Colonic mucosa (tissue), 4 donors: ENCODE measurements around the gene GGTLC1. TPM values are rescaled to one million over a fixed set of nuclear protein-coding genes. Genes with fewer than 3 reads are reported as not detected.

ENCODE experiments used
- DNase-seq: peaks from one replicate; pipeline ENCODE4 v3.0.0-alpha.2; 2020
- H3K27ac ChIP-seq: fragments of 200-600 bp; one replicate; pipeline ENCODE4 v1.8.0; 2021
- H3K27me3 ChIP-seq: fragments of 200-600 bp; one replicate; pipeline ENCODE4 v1.8.0; 2021
- H3K36me3 ChIP-seq: fragments of 200-600 bp; one replicate; pipeline ENCODE4 v1.8.0; 2021
- H3K4me1 ChIP-seq: fragments of 200-600 bp; one replicate; pipeline ENCODE4 v1.8.0; 2021; ENCODE audit warnings: mild to moderate bottlenecking
- H3K4me3 ChIP-seq: fragments of 200-600 bp; one replicate; pipeline ENCODE4 v1.8.0; 2021
- H3K9ac ChIP-seq, 2 donors: one replicate each; pipeline ENCODE4 v1.7.0; 2013; ENCODE audit warnings: control low read depth in 2 of 2, low read depth in 2 of 2, low read length in 2 of 2
- H3K9me3 ChIP-seq: fragments of 200-600 bp; one replicate; pipeline ENCODE4 v1.8.0; 2021
- CTCF ChIP-seq: fragments of 200-600 bp; IDR thresholded peaks from one replicate; pipeline ENCODE4 v1.8.0; 2022; ENCODE audit warnings: antibody characterized with exemption, mild to moderate bottlenecking
- intact Hi-C: fragments of 100-400 bp; cut with DNase I; formaldehyde crosslinking; loops from one replicate; pipeline ENCODE4 v1.14.1; 2022
- total RNA-seq, 2 donors: library from RNA; stranded (reverse); fragmentation: NEBNext Ultra II Directional in 1 of 2; extraction: Animal tissue kit (Norgen Biotek cat#: 25700) in 1 of 2; gene quantifications; one replicate each; pipeline ENCODE4 v1.2.1, GENCODE V29; 2021
- donor health status: healthy.
- donor health status: DM: no; HTN: no; CAD: no.
- donor health status: DM: no; HTN: no; CAD: no.

Gene GGTLC1
- total RNA-seq, 2 donors from 2014 or later, result 0.27 TPM; not detected in 1

- TF ChIP-seq CTCF, result no peak
- Histone ChIP-seq H3K9me3 (no peaks in the 10 kb centered on the region), H3K27ac (no peak overlapping the region), H3K27me3 (no peaks in the 10 kb centered on the region), H3K4me3 (no peak overlapping the region), H3K4me1 (no peaks in the 10 kb centered on the region), H3K36me3 (no peaks in the 10 kb centered on the region), H3K9ac (no peak overlapping the region)
- no peak for DNase-seq
- intact Hi-C loops, result no loop called here
Measured at GRCh38 chr20:24013953-24014352, 25.4 kb upstream of the GGTLC1 start.

GRCh38 chr20:24011282-24011681 is 22.7 kb upstream of the GGTLC1 start:
- no peak for TF ChIP-seq CTCF
- intact Hi-C loops, result no loop called here
- Histone ChIP-seq H3K27ac (no peak overlapping the region), H3K36me3 (no peaks in the 10 kb centered on the region), H3K9me3 (no peaks in the 10 kb centered on the region), H3K4me3 (no peak overlapping the region), H3K27me3 (no peaks in the 10 kb centered on the region), H3K9ac (no peak overlapping the region), H3K4me1 (no peaks in the 10 kb centered on the region)
- no peak for DNase-seq

- H3K9me3 ChIP-seq, result no peaks in the 10 kb centered on the region
- H3K4me3 ChIP-seq, result no peak overlapping the region
- intact Hi-C loops, result no loop called here
- no peak overlapping the region for H3K27ac ChIP-seq
- no peak for TF ChIP-seq CTCF
- no peaks in the 10 kb centered on the region for H3K4me1 ChIP-seq
- DNase-seq, result no peak
- H3K36me3 ChIP-seq, result no peaks in the 10 kb centered on the region
- H3K27me3 ChIP-seq, result no peaks in the 10 kb centered on the region
- H3K9ac ChIP-seq, result no peak overlapping the region
Measured at GRCh38 chr20:24007758-24008157, 19.2 kb upstream of the GGTLC1 start.

- Histone ChIP-seq H3K27ac (no peak overlapping the region), H3K27me3 (no peaks in the 10 kb centered on the region), H3K9me3 (no peaks in the 10 kb centered on the region), H3K4me3 (no peak overlapping the region), H3K36me3 (no peaks in the 10 kb centered on the region), H3K4me1 (no peaks in the 10 kb centered on the region), H3K9ac (no peak overlapping the region)
- no peak for TF ChIP-seq CTCF
- no peak for DNase-seq
- intact Hi-C loops, result no loop called here
Measured at GRCh38 chr20:24007073-24007595, 18.6 kb upstream of the GGTLC1 start.

GRCh38 chr20:24006626-24007025 is 18.0 kb upstream of the GGTLC1 start:
- Histone ChIP-seq H3K36me3 (no peaks in the 10 kb centered on the region), H3K9ac (no peak overlapping the region), H3K4me3 (no peak overlapping the region), H3K27me3 (no peaks in the 10 kb centered on the region), H3K4me1 (no peaks in the 10 kb centered on the region), H3K9me3 (no peaks in the 10 kb centered on the region), H3K27ac (no peak overlapping the region)
- no peak for TF ChIP-seq CTCF
- intact Hi-C loops, result no loop called here
- DNase-seq, result no peak

- intact Hi-C loops, result no loop called here
- H3K27me3 ChIP-seq, result no peaks in the 10 kb centered on the region
- no peaks in the 10 kb centered on the region for H3K4me1 ChIP-seq
- TF ChIP-seq CTCF, result no peak
- no peak for DNase-seq
- no peak overlapping the region for H3K9ac ChIP-seq
- no peak overlapping the region for H3K4me3 ChIP-seq
- H3K27ac ChIP-seq, result no peak overlapping the region
- H3K36me3 ChIP-seq, result no peaks in the 10 kb centered on the region
- H3K9me3 ChIP-seq, result no peaks in the 10 kb centered on the region
Measured at GRCh38 chr20:24004471-24004870, 15.9 kb upstream of the GGTLC1 start.
